Anterior cingulate cortex (tissue), 58 donors: ENCODE measurements around the gene ZNF592.

ENCODE experiments used
- DNase-seq, 58 donors: peaks; one replicate each; lab custom pipeline; 2025; lab: John Stamatoyannopoulos, UW

The ZNF592 gene

GRCh38 chr15:84804005-84804900 lies 55.9 kb downstream of the ZNF592 start:
- no peak for DNase-seq

GRCh38 chr15:84805221-84805620 lies 56.8 kb downstream of the ZNF592 start:
- no peak for DNase-seq

- no peak for DNase-seq
These were observed 58.8 kb downstream of the ZNF592 start for GRCh38 chr15:84807228-84807627.

- no peak for DNase-seq
These were observed 61.9 kb downstream of the ZNF592 start for GRCh38 chr15:84810073-84810840.

GRCh38 chr15:84811151-84811550 lies 62.8 kb downstream of the ZNF592 start:
- DNase-seq = no peak

GRCh38 chr15:84811828-84812227 lies 63.4 kb downstream of the ZNF592 start:
- DNase-seq = no peak

GRCh38 chr15:84812842-84813241 lies 64.5 kb downstream of the ZNF592 start:
- no peak for DNase-seq

- DNase-seq = no peak
These were observed 65.0 kb downstream of the ZNF592 start for GRCh38 chr15:84813435-84813834.

GRCh38 chr15:84813931-84814330 lies 65.5 kb downstream of the ZNF592 start:
- no peak for DNase-seq

GRCh38 chr15:84814916-84815315 lies 66.5 kb downstream of the ZNF592 start:
- no peak for DNase-seq

GRCh38 chr15:84816694-84817465 lies 68.5 kb downstream of the ZNF592 start, which contains the start of gene ALPK3:
Gene ALPK3, plus strand, starts transcription at chr15:84817356. Its CDS starts 97 bp downstream, at chr15:84817453.
- DNase-seq = peak in 4 of 58 donors; percentile 21 to 35 (median 32)

- no peak for DNase-seq
These were observed 69.2 kb downstream of the ZNF592 start for GRCh38 chr15:84817466-84818081.

GRCh38 chr15:84818261-84819131 lies 70.1 kb downstream of the ZNF592 start:
- DNase-seq = no peak

- DNase-seq = peak in 1 of 58 donors; percentile 29
These were observed 70.9 kb downstream of the ZNF592 start for GRCh38 chr15:84819291-84819768.

GRCh38 chr15:84819791-84820190 lies 71.4 kb downstream of the ZNF592 start:
- no peak for DNase-seq

- DNase-seq = peak in 1 of 58 donors; percentile 26
These were observed 73.2 kb downstream of the ZNF592 start for GRCh38 chr15:84821501-84822021.

- DNase-seq = no peak
These were observed 74.4 kb downstream of the ZNF592 start for GRCh38 chr15:84822653-84823281.

- no peak for DNase-seq
These were observed 75.0 kb downstream of the ZNF592 start for GRCh38 chr15:84823282-84823878.
